Fibroblast of lung (primary cell): ENCODE data around the gene UROC1. TPM values are rescaled to one million over a fixed set of nuclear protein-coding genes. Genes with fewer than 3 reads are reported as not detected.

ENCODE experiments used
- DNase-seq, 2 donors: peaks; one replicate each; pipeline versions ENCODE4 v3.0.0 to v3.0.0-alpha.2; 2010; ENCODE audit warnings: low read depth in 2 of 2
- H2AFZ ChIP-seq: 2 replicates; pipeline ENCODE4 v1.5.1; 2012; ENCODE audit warnings: low read length, control low read depth, inconsistent platforms
- H3K27ac ChIP-seq: 2 replicates; pipeline ENCODE4 v1.5.1; 2011; ENCODE audit warnings: low read length, control low read depth; ENCODE audit not compliant: insufficient read depth
- H3K27me3 ChIP-seq: 2 replicates; pipeline ENCODE4 v1.5.1; 2011; ENCODE audit warnings: mild to moderate bottlenecking, low read length; ENCODE audit not compliant: control insufficient read depth, insufficient read depth
- H3K36me3 ChIP-seq: 2 replicates; pipeline ENCODE4 v1.5.1; 2011; ENCODE audit warnings: low read length; ENCODE audit not compliant: control insufficient read depth, insufficient read depth
- H3K4me1 ChIP-seq: 2 replicates; pipeline ENCODE4 v1.5.1; 2011; ENCODE audit warnings: low read length; ENCODE audit not compliant: control insufficient read depth, insufficient read depth; ENCODE audit errors: extremely low read depth
- H3K4me2 ChIP-seq: 2 replicates; pipeline ENCODE4 v1.5.1; 2011; ENCODE audit warnings: low read length, control low read depth; ENCODE audit not compliant: insufficient read depth; ENCODE audit errors: extremely low read depth
- H3K4me3 ChIP-seq, 4 experiments: fragments of 200-600 bp in 1 of 4; sonication (generic) in 1 of 4; replicated peaks in 1 of 4; 2 replicates each; pipeline ENCODE4 v1.5.1; 2011 to 2016; ENCODE audit warnings: low read length in 4 of 4, low read depth in 3 of 4, mild to moderate bottlenecking in 3 of 4, control low read depth in 2 of 4, inconsistent platforms in 1 of 4, mixed read lengths in 1 of 4; ENCODE audit not compliant: insufficient read depth in 1 of 4; ENCODE audit errors: control extremely low read depth in 1 of 4
- H3K79me2 ChIP-seq: 2 replicates; pipeline ENCODE4 v1.5.1; 2012; ENCODE audit warnings: mild to moderate bottlenecking, low read length, inconsistent platforms; ENCODE audit not compliant: control insufficient read depth, insufficient read depth
- H3K9ac ChIP-seq: 2 replicates; pipeline ENCODE4 v1.5.1; 2011; ENCODE audit warnings: mild to moderate bottlenecking, low read length, control low read depth; ENCODE audit not compliant: insufficient read depth
- H3K9me3 ChIP-seq: 2 replicates; pipeline ENCODE4 v1.5.1; 2012; ENCODE audit warnings: low read depth, low read length; ENCODE audit not compliant: control insufficient read depth, insufficient read depth
- H4K20me1 ChIP-seq: 2 replicates; pipeline ENCODE4 v1.5.1; 2011; ENCODE audit warnings: low read length; ENCODE audit not compliant: control insufficient read depth, insufficient read depth; ENCODE audit errors: extremely low read depth
- CTCF ChIP-seq, 2 donors: IDR thresholded peaks in 1 of 2; conservative IDR thresholded peaks in 1 of 2; 1 replicate in 1 of 2; 2 replicates in 1 of 2; pipeline ENCODE4 v1.5.1; 2011 to 2012; ENCODE audit warnings: low read length in 2 of 2, control low read depth in 1 of 2, inconsistent platforms in 1 of 2, low read depth in 1 of 2, mild to moderate bottlenecking in 1 of 2
- EZH2 ChIP-seq: IDR thresholded peaks from 2 replicates; pipeline ENCODE4 v1.5.1; 2012; ENCODE audit warnings: low read length, control low read depth, mild to moderate bottlenecking; ENCODE audit errors: missing control alignments
- polyA plus RNA-seq, 2 donors: library from polyadenylated mRNA; depleted of rRNA in 1 of 2; stranded (reverse) in 1 of 2; unstranded in 1 of 2; fragments of >200 nt; gene quantifications; 2 replicates each; pipeline ENCODE4 v1.2.1, GENCODE V29; 2011 to 2012; ENCODE audit warnings: missing spikeins in 1 of 2
- total RNA-seq: library from RNA; depleted of rRNA; stranded (reverse); fragments of >200 nt; gene quantifications from 2 replicates; pipeline ENCODE4 v1.2.1, GENCODE V29; 2014

The UROC1 gene
- total and polyA plus RNA-seq, 2 donors (not counting 1 experiment from before 2014, with no cell fraction given), result not detected

- H3K4me1 ChIP-seq, result no peaks in the 10 kb centered on the region
- no peak for TF ChIP-seq EZH2
- TF ChIP-seq CTCF (conservative IDR thresholded peaks at IDR 0.05 in 1 of 2, IDR thresholded peaks at IDR 0.05 in 1 of 2; ENCODE audit: low read depth in 1 of 2, low read length in 2 of 2), result no peak
Measured at GRCh38 chr3:126434931-126435411, 82.6 kb downstream of the UROC1 start.

GRCh38 chr3:126434264-126434590 is 83.3 kb downstream of the UROC1 start:
- Histone ChIP-seq H3K27me3 (no peaks in the 10 kb centered on the region), H4K20me1 (no peaks in the 10 kb centered on the region), H3K36me3 (peaks cover 2% of the 10 kb centered on the region), H3K9ac (no peak overlapping the region), H3K9me3 (no peaks in the 10 kb centered on the region), H3K79me2 (no peaks in the 10 kb centered on the region), H3K4me1 (no peaks in the 10 kb centered on the region), H2AFZ (no peak overlapping the region), H3K4me3 (no peak overlapping the region), H3K27ac (no peak overlapping the region), H3K4me2 (no peak overlapping the region)
- no peak for DNase-seq
- no peak for TF ChIP-seq EZH2
- TF ChIP-seq CTCF (conservative IDR thresholded peaks at IDR 0.05 in 1 of 2, IDR thresholded peaks at IDR 0.05 in 1 of 2; ENCODE audit: low read depth in 1 of 2, low read length in 2 of 2), result no peak

More at GRCh38 chr3:126434931-126435411, 82.6 kb downstream of the UROC1 start:
- no peaks in the 10 kb centered on the region for H3K79me2 ChIP-seq
- peaks cover 2% of the 10 kb centered on the region for H3K36me3 ChIP-seq
- no peak overlapping the region for H3K4me3 ChIP-seq
- H3K9me3 ChIP-seq, result no peaks in the 10 kb centered on the region
- H3K4me2 ChIP-seq, result no peak overlapping the region
- H3K9ac ChIP-seq, result no peak overlapping the region
- H4K20me1 ChIP-seq, result no peaks in the 10 kb centered on the region
- DNase-seq, result no peak
- no peak overlapping the region for H3K27ac ChIP-seq
- no peaks in the 10 kb centered on the region for H3K27me3 ChIP-seq
- no peak overlapping the region for H2AFZ ChIP-seq

- H3K4me1 ChIP-seq, result no peaks in the 10 kb centered on the region
- no peaks in the 10 kb centered on the region for H3K27me3 ChIP-seq
- H4K20me1 ChIP-seq, result no peaks in the 10 kb centered on the region
- H3K9me3 ChIP-seq, result no peaks in the 10 kb centered on the region
- H3K4me3 ChIP-seq, result no peak overlapping the region
- no peak for DNase-seq
- H3K4me2 ChIP-seq, result no peak overlapping the region
- TF ChIP-seq EZH2 (no peak), CTCF (conservative IDR thresholded peaks at IDR 0.05 in 1 of 2, IDR thresholded peaks at IDR 0.05 in 1 of 2; ENCODE audit: low read depth in 1 of 2, low read length in 2 of 2) (no peak)
- H2AFZ ChIP-seq, result no peak overlapping the region
- H3K27ac ChIP-seq, result no peak overlapping the region
- peaks cover 2% of the 10 kb centered on the region for H3K36me3 ChIP-seq
- no peak overlapping the region for H3K9ac ChIP-seq
- H3K79me2 ChIP-seq, result no peaks in the 10 kb centered on the region
Measured at GRCh38 chr3:126433496-126434263, 83.9 kb downstream of the UROC1 start.
